Naive thymus-derived CD4-positive, alpha-beta T cell (primary cell): ENCODE data around the gene LRRC53. TPM values are rescaled to one million over a fixed set of nuclear protein-coding genes. Genes with fewer than 3 reads are reported as not detected.

Experiments
- ATAC-seq: fragments of 150-1000 bp; cut with Tn5 transposase; 2 replicates; pipeline ENCODE4 v1.10.0; 2021; ENCODE audit warnings: mild to moderate bottlenecking, moderate library complexity
- CTCF ChIA-PET: fragments of 350-600 bp; sonication (Branson Sonifier 250); formaldehyde crosslinking; loops from one replicate; lab custom pipeline; 2021; ENCODE audit warnings: antibody characterized with exemption; lab: Charles Lee
- POLR2A ChIA-PET: fragments of 350-600 bp; sonication (Branson Sonifier 250); formaldehyde crosslinking; loops from one replicate; lab custom pipeline; 2021; ENCODE audit warnings: antibody characterized with exemption, inconsistent platforms; lab: Charles Lee
- DNase-seq, 9 donors: peaks; one replicate each; pipeline versions ENCODE4 v3.0.0 to v3.0.0-alpha.2; 2020 to 2022; ENCODE audit warnings: mixed read lengths in 1 of 9
- H3K27ac ChIP-seq: one replicate; pipeline ENCODE4 v1.7.0; 2013; ENCODE audit warnings: mild to moderate bottlenecking, low read depth, low read length, moderate library complexity
- H3K27me3 ChIP-seq, 2 donors: one replicate each; pipeline ENCODE4 v1.7.0; 2013; ENCODE audit warnings: low read length in 2 of 2, mild to moderate bottlenecking in 2 of 2, moderate library complexity in 2 of 2; ENCODE audit not compliant: control insufficient read depth in 2 of 2, insufficient read depth in 2 of 2
- H3K36me3 ChIP-seq, 3 experiments: 1 replicate in 2 of 3; 2 replicates in 1 of 3; pipeline ENCODE4 v1.7.0; 2013; ENCODE audit warnings: low read length in 3 of 3, mild to moderate bottlenecking in 3 of 3, moderate library complexity in 1 of 3; ENCODE audit not compliant: insufficient read depth in 3 of 3, control insufficient read depth in 2 of 3
- H3K4me1 ChIP-seq, 2 donors: one replicate each; pipeline ENCODE4 v1.7.0; 2013; ENCODE audit warnings: low read length in 2 of 2, mild to moderate bottlenecking in 2 of 2, moderate library complexity in 1 of 2; ENCODE audit not compliant: control insufficient read depth in 2 of 2, insufficient read depth in 2 of 2
- H3K4me3 ChIP-seq: 2 replicates; pipeline ENCODE4 v1.7.0; 2013; ENCODE audit warnings: mild to moderate bottlenecking, low read length
- H3K9me3 ChIP-seq, 3 experiments: 1 replicate in 2 of 3; 2 replicates in 1 of 3; pipeline ENCODE4 v1.7.0; 2013; ENCODE audit warnings: low read length in 3 of 3; ENCODE audit not compliant: control insufficient read depth in 2 of 3
- H3K27ac Mint-ChIP-seq, 9 donors: one replicate each; pipeline ENCODE4 v1.8.0; 2020 to 2022; ENCODE audit warnings: mixed read lengths in 9 of 9, mild to moderate bottlenecking in 8 of 9, moderate library complexity in 5 of 9, inconsistent platforms in 2 of 9
- H3K27me3 Mint-ChIP-seq, 5 donors: one replicate each; pipeline ENCODE4 v1.8.0; 2021 to 2022; ENCODE audit warnings: mixed read lengths in 5 of 5, mild to moderate bottlenecking in 1 of 5
- H3K36me3 Mint-ChIP-seq, 5 donors: one replicate each; pipeline ENCODE4 v1.8.0; 2020 to 2022; ENCODE audit warnings: mixed read lengths in 5 of 5, mild to moderate bottlenecking in 3 of 5, inconsistent platforms in 1 of 5
- H3K4me1 Mint-ChIP-seq, 7 donors: one replicate each; pipeline ENCODE4 v1.8.0; 2020 to 2022; ENCODE audit warnings: mixed read lengths in 7 of 7, mild to moderate bottlenecking in 3 of 7, inconsistent platforms in 1 of 7
- H3K4me3 Mint-ChIP-seq, 10 donors: one replicate each; pipeline ENCODE4 v1.8.0; 2020 to 2022; ENCODE audit warnings: mild to moderate bottlenecking in 10 of 10, mixed read lengths in 10 of 10, moderate library complexity in 6 of 10, inconsistent platforms in 2 of 10
- H3K9me3 Mint-ChIP-seq, 11 donors: one replicate each; pipeline ENCODE4 v1.8.0; 2020 to 2022; ENCODE audit warnings: mixed read lengths in 11 of 11, mild to moderate bottlenecking in 4 of 11, inconsistent platforms in 1 of 11, moderate library complexity in 1 of 11
- intact Hi-C, 2 donors: fragments of 100-400 bp; cut with micrococcal nuclease; formaldehyde crosslinking; loops; one replicate each; pipeline ENCODE4 v1.15.1; 2023
- polyA plus RNA-seq, 2 donors: library from polyadenylated mRNA; unstranded; fragments of 300-500 nt; fragmentation: Illumina TruSeq; gene quantifications; one replicate each; pipeline ENCODE4 v1.2.3, GENCODE V29; 2021
- total RNA-seq, 6 experiments: library from RNA in 5 of 6; stranded (reverse) in 5 of 6; gene quantifications; 1 replicate in 5 of 6; 2 replicates in 1 of 6; pipeline ENCODE4 v1.2.3 and lab custom pipeline; 2021 to 2026

LRRC53 gene
- total and polyA plus RNA-seq, 7 experiments from 2014 or later, result not detected

GRCh38 chr1:74465193-74465681 lies 47.2 kb downstream of the LRRC53 start:
- POLR2A ChIA-PET, result no interaction called here
- H3K9me3 ChIP-seq, result no peaks in the 10 kb centered on the region
- H3K4me3 ChIP-seq, result no peak overlapping the region
- Mint-ChIP-seq H3K27ac (no peak overlapping the region), H3K4me3 (no peak overlapping the region), H3K4me1 (no peaks in the 10 kb centered on the region), H3K36me3 (no peaks in the 10 kb centered on the region), H3K27me3 (peaks cover 0 to 11% (median 0%) of the 10 kb centered on the region in 5 donors), H3K9me3 (peaks cover 0 to 3% (median 0%) of the 10 kb centered on the region in 11 donors)
- DNase-seq, result no peak
- CTCF ChIA-PET, result no interaction called here
- no peaks in the 10 kb centered on the region for H3K36me3 ChIP-seq
- H3K4me1 ChIP-seq, result no peaks in the 10 kb centered on the region
- no peaks in the 10 kb centered on the region for H3K27me3 ChIP-seq
- intact Hi-C loops, result no loop called here
- no peak for ATAC-seq
- no peak overlapping the region for H3K27ac ChIP-seq

GRCh38 chr1:74464037-74464436 lies 48.4 kb downstream of the LRRC53 start:
- no peaks in the 10 kb centered on the region for H3K36me3 Mint-ChIP-seq
- no peak overlapping the region for H3K4me3 Mint-ChIP-seq
- H3K27me3 Mint-ChIP-seq, result peaks cover 0 to 15% (median 2%) of the 10 kb centered on the region in 5 donors
- H3K4me1 Mint-ChIP-seq, result no peaks in the 10 kb centered on the region
- Histone ChIP-seq H3K4me3 (no peak overlapping the region), H3K36me3 (no peaks in the 10 kb centered on the region), H3K9me3 (no peaks in the 10 kb centered on the region), H3K27ac (no peak overlapping the region), H3K27me3 (no peaks in the 10 kb centered on the region), H3K4me1 (no peaks in the 10 kb centered on the region)
- no peak overlapping the region for H3K27ac Mint-ChIP-seq
- ATAC-seq, result no peak
- CTCF ChIA-PET, result no interaction called here
- H3K9me3 Mint-ChIP-seq, result peaks cover 0 to 3% (median 0%) of the 10 kb centered on the region in 11 donors
- POLR2A ChIA-PET, result no interaction called here
- DNase-seq, result no peak
- intact Hi-C loops, result no loop called here

- Histone ChIP-seq H3K9me3 (no peaks in the 10 kb centered on the region), H3K4me1 (no peaks in the 10 kb centered on the region), H3K27ac (no peak overlapping the region), H3K4me3 (no peak overlapping the region), H3K36me3 (no peaks in the 10 kb centered on the region), H3K27me3 (no peaks in the 10 kb centered on the region)
- H3K9me3 Mint-ChIP-seq, result peaks cover 0 to 4% (median 0%) of the 10 kb centered on the region in 11 donors
- H3K36me3 Mint-ChIP-seq, result no peaks in the 10 kb centered on the region
- H3K4me3 Mint-ChIP-seq, result no peak overlapping the region
- no peak overlapping the region for H3K27ac Mint-ChIP-seq
- ChIA-PET CTCF (no interaction called here), POLR2A (no interaction called here)
- intact Hi-C loops, result no loop called here
- DNase-seq, result no peak
- no peaks in the 10 kb centered on the region for H3K4me1 Mint-ChIP-seq
- ATAC-seq, result no peak
- H3K27me3 Mint-ChIP-seq, result peaks cover 0 to 19% (median 8%) of the 10 kb centered on the region in 5 donors
These were observed 49.0 kb downstream of the LRRC53 start for GRCh38 chr1:74463333-74463988.

GRCh38 chr1:74457253-74457652 lies 55.2 kb downstream of the LRRC53 start:
- no peak for ATAC-seq
- Histone ChIP-seq H3K27ac (no peak overlapping the region), H3K36me3 (no peaks in the 10 kb centered on the region), H3K9me3 (no peaks in the 10 kb centered on the region), H3K4me1 (no peaks in the 10 kb centered on the region), H3K27me3 (no peaks in the 10 kb centered on the region), H3K4me3 (no peak overlapping the region)
- Mint-ChIP-seq H3K9me3 (peaks cover 0 to 8% (median 0%) of the 10 kb centered on the region in 11 donors), H3K4me3 (no peak overlapping the region), H3K27ac (no peak overlapping the region), H3K4me1 (no peaks in the 10 kb centered on the region), H3K27me3 (peaks cover 0 to 11% (median 4%) of the 10 kb centered on the region in 5 donors), H3K36me3 (no peaks in the 10 kb centered on the region)
- no peak for DNase-seq
- ChIA-PET CTCF (no interaction called here), POLR2A (no interaction called here)
- intact Hi-C loops, result no loop called here

- no peaks in the 10 kb centered on the region for H3K36me3 ChIP-seq
- H3K4me3 Mint-ChIP-seq, result no peak overlapping the region
- H3K36me3 Mint-ChIP-seq, result no peaks in the 10 kb centered on the region
- DNase-seq (no peak), ATAC-seq (no peak)
- H3K27me3 Mint-ChIP-seq, result peaks cover 0 to 11% (median 4%) of the 10 kb centered on the region in 5 donors
- H3K27ac Mint-ChIP-seq, result no peak overlapping the region
- no peaks in the 10 kb centered on the region for H3K4me1 ChIP-seq
- ChIA-PET POLR2A (no interaction called here), CTCF (no interaction called here)
- H3K4me3 ChIP-seq, result no peak overlapping the region
- intact Hi-C loops, result no loop called here
- peaks cover 0 to 18% (median 2%) of the 10 kb centered on the region in 11 donors for H3K9me3 Mint-ChIP-seq
- no peak overlapping the region for H3K27ac ChIP-seq
- no peaks in the 10 kb centered on the region for H3K27me3 ChIP-seq
- H3K9me3 ChIP-seq, result no peaks in the 10 kb centered on the region
- no peaks in the 10 kb centered on the region for H3K4me1 Mint-ChIP-seq
These were observed 57.0 kb downstream of the LRRC53 start for GRCh38 chr1:74455390-74455789.

GRCh38 chr1:74453277-74453676 lies 59.1 kb downstream of the LRRC53 start:
- no peak for DNase-seq
- peaks cover 0 to 18% (median 4%) of the 10 kb centered on the region in 11 donors for H3K9me3 Mint-ChIP-seq
- peaks cover 0 to under 1% (median 0%) of the 10 kb centered on the region in 5 donors for H3K27me3 Mint-ChIP-seq
- no peak overlapping the region for H3K27ac ChIP-seq
- ChIA-PET POLR2A (no interaction called here), CTCF (no interaction called here)
- H3K4me1 Mint-ChIP-seq, result no peaks in the 10 kb centered on the region
- H3K9me3 ChIP-seq, result no peaks in the 10 kb centered on the region
- no peaks in the 10 kb centered on the region for H3K36me3 ChIP-seq
- ATAC-seq, result no peak
- no peak overlapping the region for H3K4me3 ChIP-seq
- no peaks in the 10 kb centered on the region for H3K4me1 ChIP-seq
- H3K4me3 Mint-ChIP-seq, result no peak overlapping the region
- no peaks in the 10 kb centered on the region for H3K27me3 ChIP-seq
- intact Hi-C loops, result no loop called here
- no peaks in the 10 kb centered on the region for H3K36me3 Mint-ChIP-seq
- H3K27ac Mint-ChIP-seq, result no peak overlapping the region

GRCh38 chr1:74452035-74452434 lies 60.4 kb downstream of the LRRC53 start:
- no peak overlapping the region for H3K4me3 Mint-ChIP-seq
- H3K9me3 Mint-ChIP-seq, result peaks cover 0 to 18% (median 4%) of the 10 kb centered on the region in 11 donors
- Histone ChIP-seq H3K27ac (no peak overlapping the region), H3K4me3 (no peak overlapping the region), H3K27me3 (no peaks in the 10 kb centered on the region), H3K36me3 (no peaks in the 10 kb centered on the region), H3K9me3 (no peaks in the 10 kb centered on the region), H3K4me1 (no peaks in the 10 kb centered on the region)
- H3K27me3 Mint-ChIP-seq, result no peaks in the 10 kb centered on the region
- H3K4me1 Mint-ChIP-seq, result no peaks in the 10 kb centered on the region
- ChIA-PET POLR2A (no interaction called here), CTCF (no interaction called here)
- intact Hi-C loops, result no loop called here
- DNase-seq, result no peak
- no peak for ATAC-seq
- no peaks in the 10 kb centered on the region for H3K36me3 Mint-ChIP-seq
- H3K27ac Mint-ChIP-seq, result peak overlapping the region in 1 of 9 donors; percentile 82
